Loucy (cell line): ENCODE results near the gene SLC17A9.

ENCODE experiments used
- CTCF ChIP-seq: fragments of 200-600 bp; sonication (generic); conservative IDR thresholded peaks from 2 replicates; pipeline ENCODE4 v1.5.1; 2014; ENCODE audit warnings: mild to moderate bottlenecking, antibody characterized with exemption, low read length
- EZH2phosphoT487 ChIP-seq: fragments of 200-600 bp; IDR thresholded peaks from 2 replicates; pipeline ENCODE4 v1.6.1; 2018; ENCODE audit warnings: antibody characterized with exemption, mild to moderate bottlenecking, moderate library complexity, borderline replicate concordance

GRCh38 chr20:62940875-62941274 is 11.6 kb upstream of the SLC17A9 start:
- TF ChIP-seq CTCF (no peak), EZH2phosphoT487 (no peak)
